Panc1 (cell line): Measurements from ENCODE around the gene DCST1. TPM values are rescaled to one million over a fixed set of nuclear protein-coding genes. Genes with fewer than 3 reads are reported as not detected.

Experiments used
- ATAC-seq: fragments of 200-7000 bp; cut with Tn5 transposase; 2 replicates; pipeline ENCODE4 v1.9.1; 2020; ENCODE audit warnings: mild to moderate bottlenecking, moderate library complexity
- BruUV-seq: library from RNA; stranded (reverse); fragments of 400-500 nt; replicated peaks from 2 replicates; lab custom pipeline; 2021; lab: Mats Ljungman, UMichigan
- CTCF ChIA-PET: fragments of 300-600 bp; sonication (Branson Sonifier 250); formaldehyde crosslinking; loops from one replicate; lab custom pipeline; 2022; ENCODE audit warnings: antibody characterized with exemption; lab: Charles Lee
- POLR2A ChIA-PET: fragments of 300-600 bp; sonication (Branson Sonifier 250); formaldehyde crosslinking; loops from one replicate; lab custom pipeline; 2022; ENCODE audit warnings: antibody characterized with exemption; lab: Charles Lee
- DNase-seq: peaks from one replicate; pipeline ENCODE4 v3.0.0-alpha.2; 2010; ENCODE audit warnings: low read depth, low spot score
- H3K27ac ChIP-seq: 2 replicates; pipeline ENCODE4 v1.5.1; 2011; ENCODE audit warnings: mild to moderate bottlenecking, low read length, inconsistent platforms
- H3K27me3 ChIP-seq: fragments of 200-500 bp; sonication (Bioruptor generic); 2 replicates; pipeline ENCODE4 v1.6.0; 2014; ENCODE audit warnings: low read length, inconsistent platforms; ENCODE audit not compliant: control insufficient read depth, insufficient read depth
- H3K36me3 ChIP-seq: fragments of 200-500 bp; sonication (Bioruptor generic); 2 replicates; pipeline ENCODE4 v1.5.1; 2014; ENCODE audit warnings: inconsistent platforms, mild to moderate bottlenecking, low read length, moderate library complexity; ENCODE audit not compliant: control insufficient read depth, insufficient read depth
- H3K4me1 ChIP-seq: 2 replicates; pipeline ENCODE4 v1.5.1; 2011; ENCODE audit warnings: inconsistent platforms, mild to moderate bottlenecking, low read length, moderate library complexity; ENCODE audit not compliant: control insufficient read depth, insufficient read depth
- H3K4me3 ChIP-seq, 2 experiments: 2 replicates each; pipeline ENCODE4 v1.5.1; 2011 to 2012; ENCODE audit warnings: low read depth in 2 of 2, low read length in 2 of 2, mild to moderate bottlenecking in 2 of 2, inconsistent platforms in 1 of 2, moderate library complexity in 1 of 2
- H3K9me3 ChIP-seq: fragments of 200-500 bp; sonication (Bioruptor generic); 2 replicates; pipeline ENCODE4 v1.5.1; 2014; ENCODE audit warnings: low read depth, mild to moderate bottlenecking, inconsistent platforms, low read length, moderate library complexity; ENCODE audit not compliant: control insufficient read depth, insufficient read depth
- POLR2AphosphoS5 ChIP-seq: IDR thresholded peaks from 2 replicates; pipeline ENCODE4 v1.6.1; 2012; ENCODE audit warnings: mild to moderate bottlenecking, low read depth, low read length, moderate library complexity
- SIN3A ChIP-seq: IDR thresholded peaks from 2 replicates; pipeline ENCODE4 v1.6.1; 2012; ENCODE audit warnings: low read depth, mild to moderate bottlenecking, low read length, moderate library complexity, borderline replicate concordance; ENCODE audit not compliant: insufficient read depth
- TCF7L2 ChIP-seq: IDR thresholded peaks from 2 replicates; pipeline ENCODE4 v1.6.1; 2011; ENCODE audit warnings: mild to moderate bottlenecking, low read depth, low read length, inconsistent platforms
- in situ Hi-C: cut with HindIII; loops from 2 replicates; pipeline ENCODE4 v1.10.0; 2016; ENCODE audit warnings: low sequenced_read_pairs, low pct_unique_long_range_greater_than_20kb
- intact Hi-C: fragments of 100-400 bp; cut with micrococcal nuclease; formaldehyde crosslinking; loops from one replicate; pipeline ENCODE4 v1.10.0; 2022; ENCODE audit not compliant: unreplicated experiment
- total RNA-seq: library from RNA; stranded (reverse); gene quantifications from one replicate; pipeline ENCODE4 v1.2.1, GENCODE V29; 2021; ENCODE audit not compliant: unreplicated experiment
- TF ChIP-seq, protein P1 (sequence below), 2 experiments: IDR thresholded peaks; 2 replicates each; pipeline ENCODE4 v1.6.1; 2011 to 2012; ENCODE audit warnings: low read depth in 2 of 2, control low read depth in 1 of 2, low read length in 1 of 2, mild to moderate bottlenecking in 1 of 2, moderate library complexity in 1 of 2; ENCODE audit not compliant: insufficient read depth in 1 of 2
- TF ChIP-seq, protein P2 (sequence below): fragments of 450-650 bp; IDR thresholded peaks from 2 replicates; pipeline ENCODE4 v1.5.1; 2017; ENCODE audit warnings: mild to moderate bottlenecking

The DCST1 gene
- total RNA-seq, 1 experiment from 2014 or later = not detected

DNA sequence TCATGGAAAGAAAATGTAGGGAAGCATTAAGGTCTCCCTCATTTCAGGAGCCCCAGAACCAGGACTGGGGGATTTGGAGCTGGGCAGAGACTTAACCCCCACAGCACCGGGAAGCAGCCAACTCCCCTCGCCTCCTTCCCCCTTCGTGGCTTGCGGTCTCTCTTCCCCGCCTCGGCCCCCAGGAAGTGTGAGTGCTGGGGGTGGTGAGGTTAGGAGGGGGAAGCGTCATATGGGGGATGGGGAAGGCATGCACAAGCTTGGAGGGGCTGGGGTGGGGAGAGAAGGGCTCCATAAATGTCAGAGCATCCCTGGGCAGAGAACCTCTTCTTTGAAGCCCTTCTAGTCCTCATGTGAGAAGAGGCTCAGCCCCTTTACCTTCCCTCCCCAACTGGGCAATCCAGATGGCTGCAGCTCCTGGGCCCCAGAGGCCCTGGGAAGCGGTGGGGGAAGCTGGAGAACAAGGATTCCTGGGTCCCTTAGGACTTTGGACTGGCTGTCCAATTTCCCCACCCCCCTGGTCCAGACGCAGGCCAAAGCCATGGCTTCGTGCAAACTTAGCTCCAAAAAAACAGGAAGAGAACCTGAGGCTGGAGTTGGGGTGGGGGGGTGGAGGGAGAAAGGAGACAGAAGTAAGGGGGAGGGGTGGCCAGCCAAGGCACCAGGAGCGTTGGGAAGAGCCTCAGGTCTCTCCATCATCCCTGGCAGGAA, 23.3 kb upstream of the DCST1 start:
- no peak for ATAC-seq
- Histone ChIP-seq H3K9me3 (no peaks in the 10 kb centered on the region), H3K4me1 (peaks cover 44% of the 10 kb centered on the region), H3K4me3 (no peak overlapping the region), H3K27ac (no peak overlapping the region), H3K27me3 (no peaks in the 10 kb centered on the region), H3K36me3 (0 out of 2 replicates have a peak, but pooled peaks cover 4% of the 10 kb centered on the region)
- POLR2A ChIA-PET = interaction anchor here (0.6 kb wide), 1 partner anchor 66 kb away, joined by 3 read pairs; no protein-coding TSS in a partner anchor
- TF ChIP-seq, protein P1, sequence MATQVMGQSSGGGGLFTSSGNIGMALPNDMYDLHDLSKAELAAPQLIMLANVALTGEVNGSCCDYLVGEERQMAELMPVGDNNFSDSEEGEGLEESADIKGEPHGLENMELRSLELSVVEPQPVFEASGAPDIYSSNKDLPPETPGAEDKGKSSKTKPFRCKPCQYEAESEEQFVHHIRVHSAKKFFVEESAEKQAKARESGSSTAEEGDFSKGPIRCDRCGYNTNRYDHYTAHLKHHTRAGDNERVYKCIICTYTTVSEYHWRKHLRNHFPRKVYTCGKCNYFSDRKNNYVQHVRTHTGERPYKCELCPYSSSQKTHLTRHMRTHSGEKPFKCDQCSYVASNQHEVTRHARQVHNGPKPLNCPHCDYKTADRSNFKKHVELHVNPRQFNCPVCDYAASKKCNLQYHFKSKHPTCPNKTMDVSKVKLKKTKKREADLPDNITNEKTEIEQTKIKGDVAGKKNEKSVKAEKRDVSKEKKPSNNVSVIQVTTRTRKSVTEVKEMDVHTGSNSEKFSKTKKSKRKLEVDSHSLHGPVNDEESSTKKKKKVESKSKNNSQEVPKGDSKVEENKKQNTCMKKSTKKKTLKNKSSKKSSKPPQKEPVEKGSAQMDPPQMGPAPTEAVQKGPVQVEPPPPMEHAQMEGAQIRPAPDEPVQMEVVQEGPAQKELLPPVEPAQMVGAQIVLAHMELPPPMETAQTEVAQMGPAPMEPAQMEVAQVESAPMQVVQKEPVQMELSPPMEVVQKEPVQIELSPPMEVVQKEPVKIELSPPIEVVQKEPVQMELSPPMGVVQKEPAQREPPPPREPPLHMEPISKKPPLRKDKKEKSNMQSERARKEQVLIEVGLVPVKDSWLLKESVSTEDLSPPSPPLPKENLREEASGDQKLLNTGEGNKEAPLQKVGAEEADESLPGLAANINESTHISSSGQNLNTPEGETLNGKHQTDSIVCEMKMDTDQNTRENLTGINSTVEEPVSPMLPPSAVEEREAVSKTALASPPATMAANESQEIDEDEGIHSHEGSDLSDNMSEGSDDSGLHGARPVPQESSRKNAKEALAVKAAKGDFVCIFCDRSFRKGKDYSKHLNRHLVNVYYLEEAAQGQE (IDR thresholded peaks at IDR 0.05; ENCODE audit: insufficient read depth in 1 of 2, low read depth in 2 of 2, low read length in 1 of 2) = no peak
- TF ChIP-seq SIN3A = no peak
- no peak for TF ChIP-seq TCF7L2
- TF ChIP-seq, protein P2, sequence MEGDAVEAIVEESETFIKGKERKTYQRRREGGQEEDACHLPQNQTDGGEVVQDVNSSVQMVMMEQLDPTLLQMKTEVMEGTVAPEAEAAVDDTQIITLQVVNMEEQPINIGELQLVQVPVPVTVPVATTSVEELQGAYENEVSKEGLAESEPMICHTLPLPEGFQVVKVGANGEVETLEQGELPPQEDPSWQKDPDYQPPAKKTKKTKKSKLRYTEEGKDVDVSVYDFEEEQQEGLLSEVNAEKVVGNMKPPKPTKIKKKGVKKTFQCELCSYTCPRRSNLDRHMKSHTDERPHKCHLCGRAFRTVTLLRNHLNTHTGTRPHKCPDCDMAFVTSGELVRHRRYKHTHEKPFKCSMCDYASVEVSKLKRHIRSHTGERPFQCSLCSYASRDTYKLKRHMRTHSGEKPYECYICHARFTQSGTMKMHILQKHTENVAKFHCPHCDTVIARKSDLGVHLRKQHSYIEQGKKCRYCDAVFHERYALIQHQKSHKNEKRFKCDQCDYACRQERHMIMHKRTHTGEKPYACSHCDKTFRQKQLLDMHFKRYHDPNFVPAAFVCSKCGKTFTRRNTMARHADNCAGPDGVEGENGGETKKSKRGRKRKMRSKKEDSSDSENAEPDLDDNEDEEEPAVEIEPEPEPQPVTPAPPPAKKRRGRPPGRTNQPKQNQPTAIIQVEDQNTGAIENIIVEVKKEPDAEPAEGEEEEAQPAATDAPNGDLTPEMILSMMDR = no peak
- no peak for TF ChIP-seq POLR2AphosphoS5
- CTCF ChIA-PET = interaction anchor here (0.6 kb wide), 1 partner anchor 24 kb away, joined by 7 read pairs; no protein-coding TSS in a partner anchor
- no peak for DNase-seq
- intact Hi-C loops = no loop called here
- in situ Hi-C loops = no loop called here
- BruUV-seq = no TSS peak

DNA sequence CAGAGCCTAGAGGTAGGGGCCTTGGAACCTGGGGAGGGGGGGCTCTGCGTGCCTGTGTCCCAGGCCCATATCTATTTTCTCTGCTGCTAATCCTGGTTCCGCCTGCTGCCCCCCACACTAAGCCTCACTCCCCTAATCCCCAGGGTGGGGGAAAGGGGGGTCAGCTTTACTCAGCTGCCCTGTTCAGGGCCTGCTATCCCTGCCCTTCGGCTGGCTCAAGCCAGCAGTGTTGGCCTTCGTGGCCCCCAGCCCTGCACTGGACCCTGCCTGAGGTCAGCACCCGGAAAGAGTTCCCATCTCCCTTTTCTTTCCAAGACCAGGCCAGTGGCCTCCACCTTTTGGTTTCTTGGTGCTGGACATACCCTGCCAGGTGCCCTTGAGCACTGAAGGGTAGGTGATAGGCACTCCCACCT, 22.6 kb upstream of the DCST1 start:
- H3K27ac ChIP-seq = no peak overlapping the region
- in situ Hi-C loops (no loop called here), intact Hi-C loops (no loop called here)
- no peaks in the 10 kb centered on the region for H3K27me3 ChIP-seq
- DNase-seq = no peak
- TF ChIP-seq SIN3A = no peak
- TF ChIP-seq, protein P2 = no peak
- TF ChIP-seq POLR2AphosphoS5 = no peak
- TF ChIP-seq, protein P1 (IDR thresholded peaks at IDR 0.05; ENCODE audit: insufficient read depth in 1 of 2, low read depth in 2 of 2, low read length in 1 of 2) = no peak
- no peak for TF ChIP-seq TCF7L2
- BruUV-seq = no TSS peak
- no peak for ATAC-seq
- 0 out of 2 replicates have a peak, but pooled peaks cover 4% of the 10 kb centered on the region for H3K36me3 ChIP-seq
- ChIA-PET CTCF (interaction anchor here (0.7 kb wide), 1 partner anchor 40 kb away, joined by 3 read pairs; the partner anchor contains the start of gene SHC1), POLR2A (no interaction called here)
- peaks cover 37% of the 10 kb centered on the region for H3K4me1 ChIP-seq
- no peak overlapping the region for H3K4me3 ChIP-seq
- no peaks in the 10 kb centered on the region for H3K9me3 ChIP-seq
